Measurements from ENCODE around the gene THSD4.

DNA sequence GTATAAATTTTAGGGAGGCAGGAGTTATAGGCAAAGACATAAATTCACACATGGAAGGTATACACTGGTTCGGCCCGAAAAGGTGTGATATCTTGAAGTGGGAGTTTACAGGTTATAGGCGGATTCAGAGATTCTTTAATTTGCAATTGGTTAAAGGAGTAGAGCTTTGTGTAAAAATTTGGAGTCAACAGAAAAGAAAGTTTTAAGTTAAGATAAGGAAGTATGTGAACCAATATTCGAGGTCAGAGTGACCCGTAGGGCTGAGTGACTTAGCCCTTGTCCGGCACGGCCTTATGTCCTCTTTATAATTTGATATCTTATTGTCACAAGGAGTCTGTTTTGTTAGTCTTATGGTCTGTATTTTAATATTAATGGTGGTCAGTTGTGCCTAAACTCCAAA is 10.6 kb upstream of the THSD4 start:
- TF ChIP-seq ZNF274 (IDR thresholded peaks at IDR 0.05; ENCODE audit: low read depth, low read length) (no peak), YY1 (IDR thresholded peaks at IDR 0.05; ENCODE audit: insufficient read depth, insufficient read length) (no peak)

All from NT2/D1 (cell line).